Karpas-422 (cell line): ENCODE results near the gene DAG1. TPM values are rescaled to one million over a fixed set of nuclear protein-coding genes. Genes with fewer than 3 reads are reported as not detected.
"Not testable (repeated sequence)": the region's sequence is repeated elsewhere in the genome, so short reads cannot be mapped to it uniquely, and the experiment has no call there.

Experiments
- DNase-seq: peaks from one replicate; pipeline ENCODE4 v3.0.0-alpha.2; 2015
- H2AFZ ChIP-seq: fragments of 200-600 bp; sonication (generic); 2 replicates; pipeline ENCODE4 v1.6.1; 2014; ENCODE audit warnings: antibody characterized with exemption, low read length, mixed read lengths
- H3K27ac ChIP-seq: fragments of 200-600 bp; sonication (generic); 2 replicates; pipeline ENCODE4 v1.5.1; 2014; ENCODE audit warnings: mild to moderate bottlenecking, low read length, moderate library complexity
- H3K27me3 ChIP-seq: fragments of 200-600 bp; sonication (generic); 2 replicates; pipeline ENCODE4 v1.6.1; 2014; ENCODE audit warnings: low read length, mixed read lengths
- H3K36me3 ChIP-seq: fragments of 200-600 bp; sonication (generic); 2 replicates; pipeline ENCODE4 v1.6.1; 2014; ENCODE audit warnings: low read length, mixed read lengths; ENCODE audit not compliant: insufficient read depth
- H3K4me1 ChIP-seq: fragments of 200-600 bp; sonication (generic); 2 replicates; pipeline ENCODE4 v1.6.1; 2014; ENCODE audit warnings: mild to moderate bottlenecking, low read length, mixed read lengths
- H3K4me2 ChIP-seq: fragments of 200-600 bp; sonication (generic); 2 replicates; pipeline ENCODE4 v1.6.1; 2014; ENCODE audit warnings: low read length, low read depth, mild to moderate bottlenecking; ENCODE audit not compliant: poor library complexity, severe bottlenecking
- H3K4me3 ChIP-seq: fragments of 200-600 bp; sonication (generic); 2 replicates; pipeline ENCODE4 v1.5.1; 2014; ENCODE audit warnings: mild to moderate bottlenecking, antibody characterized with exemption, low read length, mixed read lengths
- H3K79me2 ChIP-seq: fragments of 200-600 bp; sonication (generic); 2 replicates; pipeline ENCODE4 v1.6.1; 2014; ENCODE audit warnings: mild to moderate bottlenecking, low read length, mixed read lengths
- H3K9ac ChIP-seq: fragments of 200-600 bp; sonication (generic); 2 replicates; pipeline ENCODE4 v1.6.0; 2014; ENCODE audit warnings: low read length
- H3K9me2 ChIP-seq: fragments of 200-600 bp; sonication (generic), shearing (Covaris generic); replicated peaks from 2 replicates; pipeline ENCODE4 v1.6.0; 2014; ENCODE audit warnings: mild to moderate bottlenecking, low read length, moderate library complexity; ENCODE audit not compliant: insufficient read depth
- H3K9me3 ChIP-seq: fragments of 300-700, 200-600 bp; sonication (generic); 2 replicates; pipeline ENCODE4 v1.6.1; 2014; ENCODE audit warnings: low read length, mixed read lengths
- H4K20me1 ChIP-seq: fragments of 200-600 bp; sonication (generic); 2 replicates; pipeline ENCODE4 v1.6.1; 2014; ENCODE audit warnings: mild to moderate bottlenecking, antibody characterized with exemption, low read length, low read depth; ENCODE audit not compliant: insufficient read depth
- total RNA-seq: library from RNA; depleted of rRNA; stranded (reverse); fragments of >200 nt; shearing (Covaris generic); gene quantifications from 2 replicates; pipeline ENCODE4 v1.2.3, GENCODE V29; 2014; ENCODE audit warnings: low replicate concordance

Gene DAG1
- total RNA-seq, 1 experiment from 2014 or later: 11.3 TPM

DNA sequence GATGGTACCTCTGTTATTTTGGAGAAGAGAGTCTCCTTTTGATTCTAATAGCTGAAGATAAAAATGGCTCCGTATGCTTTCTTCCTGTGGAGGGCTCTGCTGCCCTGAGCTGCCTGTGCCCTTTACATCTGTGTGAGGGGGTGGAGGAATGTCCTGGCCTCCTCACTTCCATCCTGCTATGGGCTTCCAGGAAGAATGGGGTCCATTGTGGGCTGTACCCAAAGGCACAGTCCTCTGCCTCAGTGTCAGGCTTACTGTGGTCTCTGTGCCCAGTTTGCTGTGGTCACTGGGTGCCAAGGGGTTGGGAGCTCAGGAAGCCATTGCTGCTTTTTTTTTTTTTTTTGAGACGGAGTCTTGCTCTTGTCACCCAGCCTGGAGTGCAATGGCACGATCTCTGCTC is 14.4 kb downstream of the DAG1 start:
- Histone ChIP-seq H3K27ac (no peak overlapping the region), H3K9me2 (no peaks in the 10 kb centered on the region), H4K20me1 (no peaks in the 10 kb centered on the region), H3K9ac (no peak overlapping the region), H3K4me3 (no peak overlapping the region), H3K27me3 (no peaks in the 10 kb centered on the region), H2AFZ (no peak overlapping the region), H3K4me2 (no peak overlapping the region), H3K79me2 (peaks cover 47% of the 10 kb centered on the region), H3K9me3 (no peaks in the 10 kb centered on the region), H3K4me1 (no peaks in the 10 kb centered on the region), H3K36me3 (peaks cover 6% of the 10 kb centered on the region; the same call in 1 of the 2 replicates)
- no peak for DNase-seq

DNA sequence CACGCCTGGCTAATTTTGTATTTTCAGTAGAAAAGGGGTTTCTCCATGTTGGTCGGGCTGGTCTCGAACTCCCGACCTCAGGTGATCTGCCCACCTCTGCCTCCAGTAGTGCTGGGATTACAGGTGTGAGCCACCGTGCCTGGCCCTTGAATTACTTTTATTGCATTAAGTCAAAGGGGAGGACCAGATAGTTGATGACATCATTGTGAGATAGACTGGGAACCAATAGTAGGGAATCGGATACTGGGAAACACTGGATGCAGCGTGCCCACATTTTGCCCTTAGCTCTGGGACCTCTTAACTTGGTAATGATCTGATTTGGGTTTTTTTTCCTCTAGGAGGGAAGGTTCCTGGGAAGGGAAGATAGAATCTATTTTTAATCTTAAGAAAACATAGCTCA is 19.2 kb downstream of the DAG1 start:
- no peak overlapping the region for H3K9ac ChIP-seq
- no peaks in the 10 kb centered on the region for H3K27me3 ChIP-seq
- H3K9me2 ChIP-seq: no peaks in the 10 kb centered on the region
- H2AFZ ChIP-seq: no peak overlapping the region
- H3K4me1 ChIP-seq: no peaks in the 10 kb centered on the region
- no peak overlapping the region for H3K27ac ChIP-seq
- no peak overlapping the region for H3K4me3 ChIP-seq
- peaks cover 34% of the 10 kb centered on the region for H3K79me2 ChIP-seq
- no peaks in the 10 kb centered on the region for H4K20me1 ChIP-seq
- H3K9me3 ChIP-seq: no peaks in the 10 kb centered on the region
- H3K4me2 ChIP-seq: no peak overlapping the region
- DNase-seq: no peak
- H3K36me3 ChIP-seq: no peaks in the 10 kb centered on the region

DNA sequence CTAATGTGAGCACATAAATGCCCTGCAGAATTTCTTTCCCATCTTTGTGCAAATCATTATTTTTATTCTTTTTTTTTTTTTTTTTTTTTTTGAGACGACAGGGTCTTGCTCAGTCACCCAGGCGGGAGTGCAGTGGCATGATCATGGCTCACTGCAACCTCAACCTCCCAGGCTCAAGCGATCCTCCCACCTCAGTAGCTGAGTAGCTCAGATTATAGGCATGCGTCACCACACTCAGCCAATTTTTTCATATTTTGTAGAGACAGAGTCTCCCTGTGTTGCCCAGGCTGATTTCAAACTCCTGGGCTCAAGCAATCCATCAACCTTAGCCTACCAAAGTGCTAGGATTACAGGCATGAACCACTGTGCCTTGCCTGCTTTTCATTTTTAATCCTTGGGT is 22.9 kb downstream of the DAG1 start:
- H3K27me3 ChIP-seq: no peaks in the 10 kb centered on the region
- H4K20me1 ChIP-seq: no peaks in the 10 kb centered on the region
- no peak overlapping the region for H2AFZ ChIP-seq
- H3K9ac ChIP-seq: no peak overlapping the region
- no peak overlapping the region for H3K4me3 ChIP-seq
- no peaks in the 10 kb centered on the region for H3K36me3 ChIP-seq
- H3K9me3 ChIP-seq: no peaks in the 10 kb centered on the region
- DNase-seq: no peak
- H3K27ac ChIP-seq: no peak overlapping the region
- H3K9me2 ChIP-seq: no peaks in the 10 kb centered on the region
- no peak overlapping the region for H3K4me2 ChIP-seq
- peaks cover 3% of the 10 kb centered on the region; the same call in 1 of the 2 replicates for H3K4me1 ChIP-seq
- H3K79me2 ChIP-seq: peaks cover 32% of the 10 kb centered on the region

DNA sequence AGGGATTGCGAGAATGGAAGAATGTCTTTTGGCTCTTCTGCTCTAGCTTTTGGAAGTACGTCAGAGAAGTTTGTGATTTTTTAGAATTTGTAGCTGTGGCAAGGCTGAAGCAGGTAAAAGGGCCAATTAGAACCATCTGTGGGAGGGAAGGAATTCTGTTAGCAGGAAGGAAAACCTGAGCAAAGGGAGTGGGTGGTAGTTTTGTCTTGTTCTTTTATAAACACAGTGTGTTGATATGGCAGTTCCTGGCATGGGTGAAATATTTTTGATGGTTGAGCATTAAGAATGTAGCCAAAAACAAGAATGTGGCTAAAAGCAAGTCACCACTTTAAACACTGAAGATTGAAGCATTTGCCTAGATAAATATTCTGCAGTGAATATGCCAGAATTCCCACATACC is 23.8 kb downstream of the DAG1 start:
- H3K9ac ChIP-seq: no peak overlapping the region
- H3K79me2 ChIP-seq: peaks cover 31% of the 10 kb centered on the region
- peaks cover 3% of the 10 kb centered on the region; the same call in 1 of the 2 replicates for H3K4me1 ChIP-seq
- no peak overlapping the region for H3K27ac ChIP-seq
- DNase-seq: no peak
- H3K9me3 ChIP-seq: no peaks in the 10 kb centered on the region
- no peaks in the 10 kb centered on the region for H3K9me2 ChIP-seq
- no peaks in the 10 kb centered on the region for H3K36me3 ChIP-seq
- H3K27me3 ChIP-seq: no peaks in the 10 kb centered on the region
- H4K20me1 ChIP-seq: no peaks in the 10 kb centered on the region
- H3K4me2 ChIP-seq: no peak overlapping the region
- H2AFZ ChIP-seq: no peak overlapping the region
- no peak overlapping the region for H3K4me3 ChIP-seq

DNA sequence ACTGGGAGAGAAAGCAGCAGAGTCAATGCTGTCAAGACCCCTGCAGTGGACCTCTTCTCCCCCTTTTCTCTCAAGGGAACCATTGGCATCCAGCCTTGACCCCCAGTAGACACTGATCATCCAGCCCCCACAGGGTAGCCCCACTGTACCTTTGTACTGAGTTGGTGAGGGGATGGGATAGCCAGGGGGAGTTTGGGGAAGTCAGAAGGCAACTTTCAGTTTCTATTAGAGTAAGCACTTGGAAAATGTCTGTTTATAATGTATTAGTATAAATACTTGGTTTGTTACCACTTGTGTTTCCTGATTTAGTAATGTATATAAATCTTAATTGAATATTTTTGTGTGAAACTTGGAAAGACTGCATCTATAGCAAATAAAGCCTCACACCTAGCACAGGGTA is 25.0 kb downstream of the DAG1 start:
- Histone ChIP-seq H3K27me3 (no peaks in the 10 kb centered on the region), H2AFZ (no peak overlapping the region), H3K4me2 (no peak overlapping the region), H3K4me1 (peaks cover 3% of the 10 kb centered on the region; the same call in 1 of the 2 replicates), H3K79me2 (peaks cover 37% of the 10 kb centered on the region), H3K36me3 (no peaks in the 10 kb centered on the region), H3K9me3 (no peaks in the 10 kb centered on the region), H3K9ac (no peak overlapping the region), H3K9me2 (no peaks in the 10 kb centered on the region), H3K4me3 (no peak overlapping the region), H3K27ac (no peak overlapping the region), H4K20me1 (no peaks in the 10 kb centered on the region)
- DNase-seq: no peak

DNA sequence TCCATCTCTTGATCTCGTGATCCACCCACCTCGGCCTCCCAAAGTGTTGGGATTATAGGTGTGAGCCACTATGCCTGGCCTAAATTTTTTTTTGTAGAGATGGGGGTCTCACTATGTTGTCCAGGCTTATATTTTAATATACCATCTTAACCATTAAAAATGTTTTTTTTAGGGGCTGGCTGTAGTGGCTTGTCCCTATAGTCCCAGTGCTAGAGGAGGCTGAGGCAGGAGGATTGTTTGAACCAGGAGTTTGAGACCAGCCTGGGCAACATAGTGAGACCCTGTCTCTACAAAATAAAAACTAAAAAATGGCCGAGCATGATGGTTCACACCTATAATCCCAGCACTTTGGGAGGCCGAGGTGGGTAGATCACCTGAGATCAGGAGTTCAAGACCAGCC is 26.8 kb downstream of the DAG1 start:
- not testable (repeated sequence) for H3K9me2 ChIP-seq, H3K4me3 ChIP-seq, H4K20me1 ChIP-seq, H2AFZ ChIP-seq, H3K36me3 ChIP-seq, H3K9me3 ChIP-seq, H3K4me1 ChIP-seq, H3K4me2 ChIP-seq, H3K9ac ChIP-seq, DNase-seq, H3K27me3 ChIP-seq, H3K27ac ChIP-seq
- peaks cover 48% of the 10 kb centered on the region for H3K79me2 ChIP-seq

DNA sequence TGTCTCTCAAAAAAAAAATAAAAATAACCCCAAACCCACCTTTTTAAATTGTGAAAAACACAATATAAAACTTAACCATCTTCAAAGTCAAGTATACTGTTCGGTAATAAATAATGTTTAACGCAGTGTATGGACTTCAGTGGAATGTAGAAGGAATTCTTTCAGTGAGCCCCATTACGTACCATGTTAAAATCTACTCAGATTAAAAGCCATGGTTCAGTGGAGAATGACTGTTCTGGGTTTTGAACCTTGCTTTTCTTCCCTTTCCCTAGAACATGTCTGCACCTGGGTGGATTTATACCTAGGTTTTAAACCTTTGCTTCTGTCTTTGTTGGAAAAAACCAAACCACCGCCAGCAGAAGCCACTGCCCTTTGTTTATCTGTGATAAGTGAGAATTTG is 27.5 kb downstream of the DAG1 start:
- no peaks in the 10 kb centered on the region for H3K36me3 ChIP-seq
- DNase-seq: no peak
- H3K79me2 ChIP-seq: peaks cover 52% of the 10 kb centered on the region
- H3K4me2 ChIP-seq: no peak overlapping the region
- no peak overlapping the region for H3K4me3 ChIP-seq
- H3K9me3 ChIP-seq: no peaks in the 10 kb centered on the region
- H2AFZ ChIP-seq: no peak overlapping the region
- H3K4me1 ChIP-seq: peaks cover 3% of the 10 kb centered on the region; the same call in 1 of the 2 replicates
- H3K9me2 ChIP-seq: no peaks in the 10 kb centered on the region
- H3K9ac ChIP-seq: no peak overlapping the region
- H3K27me3 ChIP-seq: no peaks in the 10 kb centered on the region
- H4K20me1 ChIP-seq: no peaks in the 10 kb centered on the region
- H3K27ac ChIP-seq: no peak overlapping the region

DNA sequence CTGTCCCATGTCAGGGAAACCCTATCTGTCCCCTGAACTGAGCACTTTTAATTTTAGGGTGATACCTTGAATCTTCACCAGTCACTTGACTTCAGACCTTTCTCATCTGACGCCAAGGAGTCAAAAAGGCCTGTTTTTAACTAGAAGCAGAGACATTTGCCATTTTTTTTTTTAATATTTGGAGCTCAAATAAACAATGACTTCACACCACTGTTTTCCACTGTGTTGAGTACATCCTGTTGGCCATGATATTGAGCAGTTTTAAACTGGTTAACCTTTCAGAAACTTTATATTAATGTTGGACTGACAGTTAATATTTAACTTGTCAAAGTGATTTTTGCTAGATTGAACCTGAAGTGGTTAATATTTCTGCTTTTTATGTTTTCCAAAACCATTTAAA is 28.2 kb downstream of the DAG1 start:
- no peak overlapping the region for H3K27ac ChIP-seq
- H3K4me3 ChIP-seq: no peak overlapping the region
- DNase-seq: no peak
- H3K9me2 ChIP-seq: no peaks in the 10 kb centered on the region
- no peak overlapping the region for H2AFZ ChIP-seq
- no peaks in the 10 kb centered on the region for H3K36me3 ChIP-seq
- H3K9ac ChIP-seq: no peak overlapping the region
- no peak overlapping the region for H3K4me2 ChIP-seq
- H3K9me3 ChIP-seq: no peaks in the 10 kb centered on the region
- H3K27me3 ChIP-seq: no peaks in the 10 kb centered on the region
- H3K4me1 ChIP-seq: peaks cover 3% of the 10 kb centered on the region; the same call in 1 of the 2 replicates
- no peaks in the 10 kb centered on the region for H4K20me1 ChIP-seq
- H3K79me2 ChIP-seq: peaks cover 57% of the 10 kb centered on the region

DNA sequence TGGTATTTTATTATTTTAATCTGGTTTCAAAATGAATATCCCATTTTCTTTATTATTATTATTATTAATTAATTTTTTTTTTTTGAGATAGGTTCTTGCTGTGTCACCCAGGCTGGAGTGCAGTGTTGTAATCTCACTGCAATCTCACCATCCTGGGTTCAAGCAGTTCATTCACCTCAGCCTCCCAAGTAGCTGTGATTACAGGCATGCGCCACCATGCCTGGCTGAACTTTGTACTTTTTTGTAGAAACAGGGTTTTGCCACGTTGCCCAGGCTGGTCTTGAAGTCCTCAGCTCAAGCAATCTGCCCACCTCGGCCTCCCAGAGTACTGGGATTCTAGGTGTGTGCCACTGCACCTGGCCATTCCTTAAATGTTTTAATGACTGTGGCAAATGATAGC is 28.6 kb downstream of the DAG1 start:
- H3K9me3 ChIP-seq: no peaks in the 10 kb centered on the region
- no peak overlapping the region for H3K4me3 ChIP-seq
- no peak overlapping the region for H2AFZ ChIP-seq
- H3K36me3 ChIP-seq: no peaks in the 10 kb centered on the region
- peaks cover 56% of the 10 kb centered on the region for H3K79me2 ChIP-seq
- no peak overlapping the region for H3K9ac ChIP-seq
- peaks cover 3% of the 10 kb centered on the region; the same call in 1 of the 2 replicates for H3K4me1 ChIP-seq
- no peak overlapping the region for H3K4me2 ChIP-seq
- H3K9me2 ChIP-seq: no peaks in the 10 kb centered on the region
- no peak for DNase-seq
- H3K27ac ChIP-seq: no peak overlapping the region
- H3K27me3 ChIP-seq: no peaks in the 10 kb centered on the region
- H4K20me1 ChIP-seq: no peaks in the 10 kb centered on the region
